ENCODE results near the gene ARHGAP15.

ARHGAP15 gene

GRCh38 chr2:143793381-143793780 is 664.2 kb downstream of the ARHGAP15 start:
- no peaks in the 10 kb centered on the region for H3K27me3 Mint-ChIP-seq (ENCODE audit: low read depth, poor library complexity)
- H3K36me3 Mint-ChIP-seq (ENCODE audit: low read depth): no peaks in the 10 kb centered on the region
- H3K9me3 Mint-ChIP-seq: no peaks in the 10 kb centered on the region
- no peaks in the 10 kb centered on the region for H3K4me1 Mint-ChIP-seq
- H3K4me3 Mint-ChIP-seq: no peak overlapping the region
- H3K27ac Mint-ChIP-seq: no peak overlapping the region
- TF ChIP-seq CTCF (IDR thresholded peaks at IDR 0.05): no peak
- no peak for DNase-seq

GRCh38 chr2:143796051-143796450 is 666.8 kb downstream of the ARHGAP15 start:
- Mint-ChIP-seq H3K9me3 (no peaks in the 10 kb centered on the region), H3K27me3 (ENCODE audit: low read depth, poor library complexity) (no peaks in the 10 kb centered on the region), H3K27ac (no peak overlapping the region), H3K4me1 (no peaks in the 10 kb centered on the region), H3K36me3 (ENCODE audit: low read depth) (no peaks in the 10 kb centered on the region), H3K4me3 (no peak overlapping the region)
- TF ChIP-seq CTCF (IDR thresholded peaks at IDR 0.05): no peak
- no peak for DNase-seq

- Mint-ChIP-seq H3K4me3 (no peak overlapping the region), H3K4me1 (no peaks in the 10 kb centered on the region), H3K27me3 (ENCODE audit: low read depth, poor library complexity) (no peaks in the 10 kb centered on the region), H3K9me3 (peaks cover 5% of the 10 kb centered on the region), H3K27ac (peak overlapping the region; percentile 20), H3K36me3 (ENCODE audit: low read depth) (no peaks in the 10 kb centered on the region)
- no peak for DNase-seq
- no peak for TF ChIP-seq CTCF (IDR thresholded peaks at IDR 0.05)
Measured at GRCh38 chr2:143801561-143801960, 672.3 kb downstream of the ARHGAP15 start.

- H3K27ac Mint-ChIP-seq: no peak overlapping the region
- H3K9me3 Mint-ChIP-seq: peaks cover 5% of the 10 kb centered on the region
- no peak for DNase-seq
- H3K27me3 Mint-ChIP-seq (ENCODE audit: low read depth, poor library complexity): no peaks in the 10 kb centered on the region
- no peaks in the 10 kb centered on the region for H3K36me3 Mint-ChIP-seq (ENCODE audit: low read depth)
- no peaks in the 10 kb centered on the region for H3K4me1 Mint-ChIP-seq
- no peak for TF ChIP-seq CTCF (IDR thresholded peaks at IDR 0.05)
- no peak overlapping the region for H3K4me3 Mint-ChIP-seq
Measured at GRCh38 chr2:143802242-143802641, 673.0 kb downstream of the ARHGAP15 start.

GRCh38 chr2:143802871-143803650 is 673.8 kb downstream of the ARHGAP15 start:
- Mint-ChIP-seq H3K27ac (no peak overlapping the region), H3K27me3 (ENCODE audit: low read depth, poor library complexity) (no peaks in the 10 kb centered on the region), H3K36me3 (ENCODE audit: low read depth) (no peaks in the 10 kb centered on the region), H3K4me3 (no peak overlapping the region), H3K4me1 (no peaks in the 10 kb centered on the region), H3K9me3 (peaks cover 5% of the 10 kb centered on the region)
- no peak for TF ChIP-seq CTCF (IDR thresholded peaks at IDR 0.05)
- DNase-seq: no peak

- Mint-ChIP-seq H3K36me3 (ENCODE audit: low read depth) (no peaks in the 10 kb centered on the region), H3K27ac (no peak overlapping the region), H3K9me3 (peaks cover 5% of the 10 kb centered on the region), H3K27me3 (ENCODE audit: low read depth, poor library complexity) (no peaks in the 10 kb centered on the region), H3K4me1 (no peaks in the 10 kb centered on the region), H3K4me3 (no peak overlapping the region)
- no peak for DNase-seq
- no peak for TF ChIP-seq CTCF (IDR thresholded peaks at IDR 0.05)
Measured at GRCh38 chr2:143803936-143804335, 674.7 kb downstream of the ARHGAP15 start.
